Measurements from ENCODE around the gene SLC38A10. TPM values are rescaled to one million over a fixed set of nuclear protein-coding genes. Genes with fewer than 3 reads are reported as not detected.

The SLC38A10 gene
- total RNA-seq, 1 experiment from 2014 or later, result 85.2 TPM

- DNase-seq (ENCODE audit: low read depth), result no peak
- in situ Hi-C loops (cut with HindIII; ENCODE audit: low pct_unique_long_range_greater_than_20kb, low sequenced_read_pairs), result no loop called here
These were observed 37.9 kb upstream of the SLC38A10 start for GRCh38 chr17:81332914-81333528.

- in situ Hi-C loops (cut with HindIII; ENCODE audit: low pct_unique_long_range_greater_than_20kb, low sequenced_read_pairs), result no loop called here
- DNase-seq (ENCODE audit: low read depth), result no peak
These were observed 37.2 kb upstream of the SLC38A10 start for GRCh38 chr17:81332118-81332834.

- in situ Hi-C loops (cut with HindIII; ENCODE audit: low pct_unique_long_range_greater_than_20kb, low sequenced_read_pairs), result no loop called here
- no peak for DNase-seq (ENCODE audit: low read depth)
These were observed 36.5 kb upstream of the SLC38A10 start for GRCh38 chr17:81331527-81332043.

GRCh38 chr17:81330884-81331245, 35.8 kb upstream of the SLC38A10 start:
- in situ Hi-C loops (cut with HindIII; ENCODE audit: low pct_unique_long_range_greater_than_20kb, low sequenced_read_pairs), result no loop called here

GRCh38 chr17:81329927-81330883, 35.1 kb upstream of the SLC38A10 start:
- DNase-seq (ENCODE audit: low read depth), result no peak
- in situ Hi-C loops (cut with HindIII; ENCODE audit: low pct_unique_long_range_greater_than_20kb, low sequenced_read_pairs), result no loop called here

More at GRCh38 chr17:81330884-81331245, 35.8 kb upstream of the SLC38A10 start:
- no peak for DNase-seq (ENCODE audit: low read depth)

- DNase-seq (ENCODE audit: low read depth), result peak; percentile 92
- in situ Hi-C loops (cut with HindIII; ENCODE audit: low pct_unique_long_range_greater_than_20kb, low sequenced_read_pairs), result no loop called here
These were observed 34.1 kb upstream of the SLC38A10 start for GRCh38 chr17:81328978-81329926.

- in situ Hi-C loops (cut with HindIII; ENCODE audit: low pct_unique_long_range_greater_than_20kb, low sequenced_read_pairs), result no loop called here
These were observed 33.4 kb upstream of the SLC38A10 start for GRCh38 chr17:81328489-81328888.

GRCh38 chr17:81325714-81326358, 30.7 kb upstream of the SLC38A10 start:
- no peak for DNase-seq (ENCODE audit: low read depth)
- in situ Hi-C loops (cut with HindIII; ENCODE audit: low pct_unique_long_range_greater_than_20kb, low sequenced_read_pairs), result no loop called here

More at GRCh38 chr17:81328489-81328888, 33.4 kb upstream of the SLC38A10 start:
- no peak for DNase-seq (ENCODE audit: low read depth)

- in situ Hi-C loops (cut with HindIII; ENCODE audit: low pct_unique_long_range_greater_than_20kb, low sequenced_read_pairs), result no loop called here
- no peak for DNase-seq (ENCODE audit: low read depth)
These were observed 30.0 kb upstream of the SLC38A10 start for GRCh38 chr17:81324851-81325713.

- in situ Hi-C loops (cut with HindIII; ENCODE audit: low pct_unique_long_range_greater_than_20kb, low sequenced_read_pairs), result no loop called here
- no peak for DNase-seq (ENCODE audit: low read depth)
These were observed 29.2 kb upstream of the SLC38A10 start for GRCh38 chr17:81324177-81324850.

- in situ Hi-C loops (cut with HindIII; ENCODE audit: low pct_unique_long_range_greater_than_20kb, low sequenced_read_pairs), result no loop called here
- DNase-seq (ENCODE audit: low read depth), result no peak
These were observed 28.3 kb upstream of the SLC38A10 start for GRCh38 chr17:81323411-81323868.

- in situ Hi-C loops (cut with HindIII; ENCODE audit: low pct_unique_long_range_greater_than_20kb, low sequenced_read_pairs), result no loop called here
- no peak for DNase-seq (ENCODE audit: low read depth)
These were observed 27.9 kb upstream of the SLC38A10 start for GRCh38 chr17:81323083-81323369.

- no peak for DNase-seq (ENCODE audit: low read depth)
- in situ Hi-C loops (cut with HindIII; ENCODE audit: low pct_unique_long_range_greater_than_20kb, low sequenced_read_pairs), result no loop called here
These were observed 27.4 kb upstream of the SLC38A10 start for GRCh38 chr17:81322271-81323082.

GRCh38 chr17:81317961-81318605, 23.0 kb upstream of the SLC38A10 start:
- in situ Hi-C loops (cut with HindIII; ENCODE audit: low pct_unique_long_range_greater_than_20kb, low sequenced_read_pairs), result no loop called here
- no peak for DNase-seq (ENCODE audit: low read depth)

GRCh38 chr17:81317530-81317821, 22.4 kb upstream of the SLC38A10 start:
- DNase-seq (ENCODE audit: low read depth), result no peak
- in situ Hi-C loops (cut with HindIII; ENCODE audit: low pct_unique_long_range_greater_than_20kb, low sequenced_read_pairs), result no loop called here
